Ishikawa (cell line): ENCODE measurements around the gene GOLGA6L2.

Experiments used
- CEBPB ChIP-seq: IDR thresholded peaks from 2 replicates; pipeline ENCODE4 v1.6.1; 2012
- CREB1 ChIP-seq: IDR thresholded peaks from 2 replicates; pipeline ENCODE4 v1.6.1; 2012; ENCODE audit warnings: low read depth
- EGR1 ChIP-seq: IDR thresholded peaks from 2 replicates; pipeline ENCODE4 v1.6.1; 2012
- EP300 ChIP-seq: IDR thresholded peaks from 2 replicates; pipeline ENCODE4 v1.6.1; 2012; ENCODE audit warnings: borderline replicate concordance
- FOXM1 ChIP-seq: IDR thresholded peaks from 2 replicates; pipeline ENCODE4 v1.6.1; 2012; ENCODE audit warnings: low read depth, borderline replicate concordance
- NFIC ChIP-seq: IDR thresholded peaks from 2 replicates; pipeline ENCODE4 v1.6.1; 2012
- RAD21 ChIP-seq: IDR thresholded peaks from 2 replicates; pipeline ENCODE4 v1.6.1; 2012; ENCODE audit warnings: low read depth
- TAF1 ChIP-seq: IDR thresholded peaks from 2 replicates; pipeline ENCODE4 v1.6.1; 2012; ENCODE audit warnings: low read depth, mild to moderate bottlenecking
- TCF12 ChIP-seq: IDR thresholded peaks from 2 replicates; pipeline ENCODE4 v1.6.1; 2012; ENCODE audit warnings: low read depth
- TEAD4 ChIP-seq: IDR thresholded peaks from 2 replicates; pipeline ENCODE4 v1.6.1; 2012
- YY1 ChIP-seq: IDR thresholded peaks from 2 replicates; pipeline ENCODE4 v1.6.1; 2012; ENCODE audit warnings: low read depth
- ZBTB7A ChIP-seq: IDR thresholded peaks from 2 replicates; pipeline ENCODE4 v1.6.1; 2012; ENCODE audit warnings: low read depth
- TF ChIP-seq, protein P1 (sequence below): IDR thresholded peaks from 2 replicates; pipeline ENCODE4 v1.6.1; 2012
- TF ChIP-seq, protein P2 (sequence below): IDR thresholded peaks from 2 replicates; pipeline ENCODE4 v1.6.1; 2012
- TF ChIP-seq, protein P3 (sequence below): IDR thresholded peaks from 2 replicates; pipeline ENCODE4 v1.6.1; 2012; ENCODE audit warnings: low read depth, mild to moderate bottlenecking

Gene GOLGA6L2

DNA sequence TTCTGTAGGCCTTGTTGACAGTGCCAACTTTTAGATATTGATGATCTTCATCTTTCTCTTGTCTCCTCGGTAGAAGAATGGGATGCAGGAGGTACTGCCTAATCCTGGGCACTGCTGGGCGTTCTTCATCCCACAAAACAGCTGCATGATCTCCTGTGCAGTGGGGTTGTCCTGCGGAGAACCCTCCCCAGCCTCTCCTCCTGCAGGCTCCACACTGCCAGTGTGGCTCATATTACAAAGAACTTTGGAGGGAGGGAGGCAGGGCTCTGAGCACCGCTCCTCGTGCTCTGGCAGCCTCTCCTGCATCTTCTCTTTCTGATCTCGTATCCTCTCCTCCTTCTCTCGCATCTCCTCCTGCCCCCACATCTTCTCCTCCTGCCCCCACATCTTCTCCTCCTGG, 7.5 kb downstream of the GOLGA6L2 start:
- TF ChIP-seq EP300 (no peak), TAF1 (no peak), ZBTB7A (no peak), CEBPB (no peak), FOXM1 (no peak), RAD21 (no peak), NFIC (no peak), CREB1 (no peak), EGR1 (no peak), YY1 (no peak), TEAD4 (no peak), TCF12 (no peak)
- TF ChIP-seq, protein P1, sequence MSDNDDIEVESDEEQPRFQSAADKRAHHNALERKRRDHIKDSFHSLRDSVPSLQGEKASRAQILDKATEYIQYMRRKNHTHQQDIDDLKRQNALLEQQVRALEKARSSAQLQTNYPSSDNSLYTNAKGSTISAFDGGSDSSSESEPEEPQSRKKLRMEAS = no peak
- TF ChIP-seq, protein P2, sequence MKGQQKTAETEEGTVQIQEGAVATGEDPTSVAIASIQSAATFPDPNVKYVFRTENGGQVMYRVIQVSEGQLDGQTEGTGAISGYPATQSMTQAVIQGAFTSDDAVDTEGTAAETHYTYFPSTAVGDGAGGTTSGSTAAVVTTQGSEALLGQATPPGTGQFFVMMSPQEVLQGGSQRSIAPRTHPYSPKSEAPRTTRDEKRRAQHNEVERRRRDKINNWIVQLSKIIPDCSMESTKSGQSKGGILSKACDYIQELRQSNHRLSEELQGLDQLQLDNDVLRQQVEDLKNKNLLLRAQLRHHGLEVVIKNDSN = no peak
- TF ChIP-seq, protein P3, sequence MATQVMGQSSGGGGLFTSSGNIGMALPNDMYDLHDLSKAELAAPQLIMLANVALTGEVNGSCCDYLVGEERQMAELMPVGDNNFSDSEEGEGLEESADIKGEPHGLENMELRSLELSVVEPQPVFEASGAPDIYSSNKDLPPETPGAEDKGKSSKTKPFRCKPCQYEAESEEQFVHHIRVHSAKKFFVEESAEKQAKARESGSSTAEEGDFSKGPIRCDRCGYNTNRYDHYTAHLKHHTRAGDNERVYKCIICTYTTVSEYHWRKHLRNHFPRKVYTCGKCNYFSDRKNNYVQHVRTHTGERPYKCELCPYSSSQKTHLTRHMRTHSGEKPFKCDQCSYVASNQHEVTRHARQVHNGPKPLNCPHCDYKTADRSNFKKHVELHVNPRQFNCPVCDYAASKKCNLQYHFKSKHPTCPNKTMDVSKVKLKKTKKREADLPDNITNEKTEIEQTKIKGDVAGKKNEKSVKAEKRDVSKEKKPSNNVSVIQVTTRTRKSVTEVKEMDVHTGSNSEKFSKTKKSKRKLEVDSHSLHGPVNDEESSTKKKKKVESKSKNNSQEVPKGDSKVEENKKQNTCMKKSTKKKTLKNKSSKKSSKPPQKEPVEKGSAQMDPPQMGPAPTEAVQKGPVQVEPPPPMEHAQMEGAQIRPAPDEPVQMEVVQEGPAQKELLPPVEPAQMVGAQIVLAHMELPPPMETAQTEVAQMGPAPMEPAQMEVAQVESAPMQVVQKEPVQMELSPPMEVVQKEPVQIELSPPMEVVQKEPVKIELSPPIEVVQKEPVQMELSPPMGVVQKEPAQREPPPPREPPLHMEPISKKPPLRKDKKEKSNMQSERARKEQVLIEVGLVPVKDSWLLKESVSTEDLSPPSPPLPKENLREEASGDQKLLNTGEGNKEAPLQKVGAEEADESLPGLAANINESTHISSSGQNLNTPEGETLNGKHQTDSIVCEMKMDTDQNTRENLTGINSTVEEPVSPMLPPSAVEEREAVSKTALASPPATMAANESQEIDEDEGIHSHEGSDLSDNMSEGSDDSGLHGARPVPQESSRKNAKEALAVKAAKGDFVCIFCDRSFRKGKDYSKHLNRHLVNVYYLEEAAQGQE = no peak

DNA sequence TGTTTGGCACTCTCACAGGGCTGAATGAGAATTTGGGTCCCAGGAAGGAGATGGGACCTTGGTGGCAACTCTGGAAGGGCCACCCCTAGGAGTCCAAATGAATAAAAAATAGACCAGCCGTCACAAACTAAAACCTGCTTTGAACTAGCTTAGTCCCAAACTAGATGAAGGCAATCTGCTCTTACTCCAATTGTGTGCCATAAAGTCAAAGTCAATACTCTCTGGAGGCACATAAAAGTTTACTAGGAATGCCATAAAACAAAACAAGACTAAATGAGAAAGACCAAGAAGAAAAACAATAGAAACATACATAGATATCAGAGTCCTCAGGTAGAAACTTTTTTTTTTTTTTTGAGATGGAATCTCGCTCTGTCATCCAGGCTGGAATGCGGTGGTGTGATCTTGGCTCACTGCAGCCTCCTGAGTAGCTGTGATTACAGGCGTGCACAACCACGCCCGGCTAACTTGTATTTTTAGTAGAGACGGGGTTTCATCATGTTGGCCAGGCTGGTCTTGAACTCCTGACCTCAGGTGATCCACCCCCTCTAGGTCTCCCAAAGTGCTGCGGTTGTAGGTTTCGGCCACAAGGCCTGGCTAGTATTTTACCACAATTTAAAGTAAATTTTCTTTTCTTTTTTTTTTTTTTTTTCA, 8.1 kb downstream of the GOLGA6L2 start:
- TF ChIP-seq ZBTB7A = no peak
- no peak for TF ChIP-seq TCF12
- TF ChIP-seq YY1 = no peak
- no peak for TF ChIP-seq EP300

DNA sequence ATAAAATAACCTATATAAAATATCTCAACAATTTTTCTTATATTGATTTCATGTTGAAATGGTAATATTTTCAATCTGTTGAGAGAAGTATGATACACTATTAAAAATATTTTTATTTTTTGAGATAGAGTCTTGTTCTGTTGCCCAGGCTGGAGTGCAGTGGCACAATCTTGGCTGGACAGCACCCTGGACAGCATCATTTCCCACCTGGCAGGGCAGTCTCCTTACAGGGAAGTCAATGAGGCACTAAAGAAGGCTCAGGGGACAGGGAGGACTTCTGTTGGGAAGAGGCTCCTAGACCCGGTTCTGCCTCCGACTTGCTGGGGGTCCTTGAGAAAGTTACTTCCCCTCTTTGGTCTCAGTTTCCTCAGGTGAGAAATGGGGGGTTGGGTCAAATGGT, 9.4 kb downstream of the GOLGA6L2 start:
- TF ChIP-seq, protein P3 = peak; percentile 80
- TF ChIP-seq TAF1 (no peak), FOXM1 (no peak), ZBTB7A (no peak), CREB1 (no peak), TEAD4 (no peak)

DNA sequence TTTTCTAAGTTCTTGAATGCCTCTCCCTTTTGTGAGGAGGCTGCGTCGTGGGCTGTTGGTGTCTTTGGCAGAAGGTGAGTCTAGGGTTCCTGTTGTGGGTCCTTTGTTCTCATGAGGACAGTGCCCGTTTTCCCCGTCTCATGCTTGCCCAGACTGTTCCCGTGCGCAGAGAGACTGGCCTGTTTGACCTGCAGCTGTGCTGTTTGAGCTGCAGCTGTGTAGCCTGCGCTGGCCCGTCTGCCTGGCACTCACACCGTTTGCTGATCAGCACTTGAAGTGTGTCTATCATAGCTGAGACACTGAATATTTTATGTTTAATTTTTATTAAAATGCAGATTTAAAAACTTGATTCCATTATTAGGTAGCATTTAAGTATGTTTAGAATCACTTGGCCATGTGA, 9.9 kb downstream of the GOLGA6L2 start:
- TF ChIP-seq ZBTB7A (no peak), YY1 (no peak), TCF12 (no peak), NFIC (no peak), CEBPB (no peak), EP300 (no peak), FOXM1 (no peak), RAD21 (no peak), CREB1 (no peak), TEAD4 (no peak), EGR1 (no peak), TAF1 (no peak)
- TF ChIP-seq, protein P1 = no peak
- TF ChIP-seq, protein P2 = no peak
- TF ChIP-seq, protein P3 = no peak

DNA sequence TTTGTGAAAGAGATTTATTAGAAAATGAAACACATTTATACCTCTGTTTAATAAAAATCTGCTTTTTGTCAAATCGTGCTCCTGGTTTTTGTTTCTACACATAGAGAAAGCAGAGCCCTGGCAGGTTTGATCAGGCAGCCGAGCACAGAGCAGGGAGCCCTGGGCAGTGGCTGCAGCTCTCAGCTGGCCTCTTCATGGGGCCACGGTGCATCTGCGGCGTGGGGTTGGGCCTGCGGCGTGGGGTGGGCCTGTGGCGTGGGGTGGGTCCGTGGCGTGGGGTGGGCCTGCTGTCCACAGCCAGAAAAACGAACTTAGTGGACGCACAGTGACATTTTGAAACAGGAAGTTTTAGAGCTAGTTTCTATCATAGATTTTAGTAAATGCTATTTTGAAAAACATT, 10.6 kb downstream of the GOLGA6L2 start:
- TF ChIP-seq, protein P1 = no peak
- TF ChIP-seq NFIC (no peak), FOXM1 (no peak), EGR1 (no peak), CEBPB (no peak), ZBTB7A (no peak), TEAD4 (no peak), CREB1 (no peak), EP300 (no peak), TCF12 (no peak)
